GM21619 (cell line): ENCODE measurements around the gene OR11H6.
"Not testable (repeated sequence)": the region's sequence is repeated elsewhere in the genome, so short reads cannot be mapped to it uniquely, and the experiment has no call there.

Experiments used
- ATAC-seq: cut with Tn5 transposase; IDR thresholded peaks from one replicate; pipeline ENCODE4 v1.9.1; 2021; ENCODE audit not compliant: unreplicated experiment

The OR11H6 gene

GRCh38 chr14:20223410-20223809 is at the start of gene OR11H6:
OR11H6 (plus strand) TSS chr14:20223710; CDS start chr14:20223710, 0 bp downstream.
- ATAC-seq = no peak

GRCh38 chr14:20174205-20174604 is 49.3 kb upstream of the OR11H6 start:
- ATAC-seq = not testable (repeated sequence)

GRCh38 chr14:20176330-20176729 is 47.2 kb upstream of the OR11H6 start:
- ATAC-seq = no peak

GRCh38 chr14:20177433-20177974 is 46.0 kb upstream of the OR11H6 start:
- ATAC-seq = no peak

GRCh38 chr14:20179218-20179617 is 44.3 kb upstream of the OR11H6 start:
- ATAC-seq = no peak

GRCh38 chr14:20179880-20180279 is 43.6 kb upstream of the OR11H6 start:
- ATAC-seq = no peak

GRCh38 chr14:20180486-20180885 is 43.0 kb upstream of the OR11H6 start:
- no peak for ATAC-seq

GRCh38 chr14:20184181-20184580 is 39.3 kb upstream of the OR11H6 start:
- ATAC-seq = no peak

GRCh38 chr14:20190596-20190995 is 32.9 kb upstream of the OR11H6 start, which contains the start of gene OR11G2:
OR11G2 (plus strand) TSS chr14:20190896; CDS start chr14:20197438, 6,542 bp downstream.
- ATAC-seq = no peak

GRCh38 chr14:20191396-20191795 is 32.1 kb upstream of the OR11H6 start:
- ATAC-seq = no peak

- ATAC-seq = no peak
These were observed 29.4 kb upstream of the OR11H6 start for GRCh38 chr14:20194101-20194500.

GRCh38 chr14:20195170-20195569 is 28.3 kb upstream of the OR11H6 start:
- ATAC-seq = not testable (repeated sequence)

- no peak for ATAC-seq
These were observed 27.6 kb upstream of the OR11H6 start for GRCh38 chr14:20195911-20196310.

GRCh38 chr14:20197459-20197858 is 26.1 kb upstream of the OR11H6 start:
- no peak for ATAC-seq

GRCh38 chr14:20198991-20199390 is 24.5 kb upstream of the OR11H6 start:
- no peak for ATAC-seq

- no peak for ATAC-seq
These were observed 18.8 kb upstream of the OR11H6 start for GRCh38 chr14:20204721-20205120.

- no peak for ATAC-seq
These were observed 13.9 kb upstream of the OR11H6 start for GRCh38 chr14:20209595-20209994.

GRCh38 chr14:20212406-20212805 is 11.1 kb upstream of the OR11H6 start:
- not testable (repeated sequence) for ATAC-seq

GRCh38 chr14:20215196-20215595 is 8.3 kb upstream of the OR11H6 start:
- no peak for ATAC-seq

- no peak for ATAC-seq
These were observed 4.5 kb upstream of the OR11H6 start for GRCh38 chr14:20219033-20219432.

- ATAC-seq = no peak
These were observed 5.2 kb downstream of the OR11H6 start, which contains the start of gene OR11H7 for GRCh38 chr14:20228681-20229080. OR11H7 (plus strand) TSS chr14:20228981.

GRCh38 chr14:20235415-20235814 is 11.9 kb downstream of the OR11H6 start:
- ATAC-seq = not testable (repeated sequence)

- no peak for ATAC-seq
These were observed 24.2 kb downstream of the OR11H6 start for GRCh38 chr14:20247646-20248246.
